HCT116 (cell line): ENCODE data around the gene RPLP2. TPM values are rescaled to one million over a fixed set of nuclear protein-coding genes. Genes with fewer than 3 reads are reported as not detected.

Experiments used
- ATAC-seq: fragments of 200-7000 bp; cut with Tn5 transposase; 2 replicates; pipeline ENCODE4 v1.9.1; 2020; ENCODE audit warnings: mild to moderate bottlenecking, moderate library complexity
- BruUV-seq: library from RNA; stranded (reverse); fragments of 400-500 nt; replicated peaks from 2 replicates; lab custom pipeline; 2021; lab: Mats Ljungman, UMichigan
- CTCF ChIA-PET: fragments of 300-600 bp; sonication (Branson Sonifier 250); formaldehyde crosslinking; loops from one replicate; lab custom pipeline; 2021; ENCODE audit warnings: antibody characterized with exemption; lab: Charles Lee
- POLR2A ChIA-PET: fragments of 300-600, 350-600 bp; sonication (Branson Sonifier 250); formaldehyde crosslinking; loops from one replicate; lab custom pipeline; 2021; ENCODE audit warnings: antibody characterized with exemption; lab: Charles Lee
- RAD21 ChIA-PET, 2 experiments: fragments of 300-600 bp; sonication (Branson Sonifier 250); formaldehyde crosslinking; loops; one replicate each; lab custom pipeline; 2023; ENCODE audit warnings: low total read pairs in 2 of 2; ENCODE audit not compliant: uncharacterized antibody in 2 of 2, unreplicated experiment in 2 of 2, low non-redundant PET in 1 of 2; lab: Charles Lee
- DNase-seq: peaks from one replicate; pipeline ENCODE4 v3.0.0-alpha.2; 2010; ENCODE audit warnings: low read depth, low spot score
- H2AFZ ChIP-seq: fragments of 200-600 bp; shearing (Covaris generic), sonication (generic); 2 replicates; pipeline ENCODE4 v1.6.1; 2017; ENCODE audit warnings: low read depth, mixed run types, mixed read lengths, antibody characterized with exemption, low read length; ENCODE audit not compliant: poor library complexity, severe bottlenecking
- H3K27ac ChIP-seq: 2 replicates; pipeline ENCODE4 v1.5.1; 2012; ENCODE audit warnings: low read depth, low read length
- H3K27me3 ChIP-seq: fragments of 200-600 bp; sonication (generic); 2 replicates; pipeline ENCODE4 v1.6.1; 2016; ENCODE audit warnings: mixed run types, low read length, mixed read lengths; ENCODE audit not compliant: insufficient read depth
- H3K36me3 ChIP-seq, 2 experiments: fragments of 200-500 bp in 1 of 2; fragments of 200-600 bp in 1 of 2; sonication (Bioruptor generic) in 1 of 2; sonication (generic) in 1 of 2; 2 replicates each; pipeline versions ENCODE4 v1.5.1 to v1.6.1; 2014 to 2016; ENCODE audit warnings: low read length in 2 of 2, inconsistent platforms in 1 of 2, mixed read lengths in 1 of 2, mixed run types in 1 of 2; ENCODE audit not compliant: insufficient read depth in 2 of 2, control insufficient read depth in 1 of 2
- H3K4me1 ChIP-seq, 2 experiments: fragments of 200-600 bp in 1 of 2; sonication (generic) in 1 of 2; 2 replicates each; pipeline versions ENCODE4 v1.5.1 to v1.6.1; 2012 to 2017; ENCODE audit warnings: low read length in 2 of 2, inconsistent platforms in 1 of 2, mild to moderate bottlenecking in 1 of 2, mixed read lengths in 1 of 2, mixed run types in 1 of 2, moderate library complexity in 1 of 2; ENCODE audit not compliant: insufficient read depth in 2 of 2, control insufficient read depth in 1 of 2
- H3K4me2 ChIP-seq: fragments of 200-600 bp; sonication (generic); 2 replicates; pipeline ENCODE4 v1.6.1; 2017; ENCODE audit warnings: mixed run types, low read length, mixed read lengths
- H3K4me3 ChIP-seq, 2 experiments: fragments of 200-600 bp in 1 of 2; sonication (generic) in 1 of 2; replicated peaks in 1 of 2; 2 replicates each; pipeline ENCODE4 v1.5.1; 2011 to 2016; ENCODE audit warnings: low read length in 2 of 2, control low read depth in 1 of 2, low read depth in 1 of 2, mild to moderate bottlenecking in 1 of 2, mixed read lengths in 1 of 2, mixed run types in 1 of 2
- H3K79me2 ChIP-seq: fragments of 200-600 bp; sonication (generic); 2 replicates; pipeline ENCODE4 v1.6.1; 2017; ENCODE audit warnings: mild to moderate bottlenecking, mixed run types, low read length, moderate library complexity, mixed read lengths; ENCODE audit not compliant: insufficient read depth
- H3K9ac ChIP-seq: fragments of 200-600 bp; sonication (generic); 2 replicates; pipeline ENCODE4 v1.6.1; 2016; ENCODE audit warnings: low read length, mixed read lengths
- H3K9me2 ChIP-seq: fragments of 200-600 bp; sonication (generic), shearing (Covaris generic); 2 replicates; pipeline ENCODE4 v1.6.1; 2017; ENCODE audit warnings: mixed run types, mild to moderate bottlenecking, moderate library complexity; ENCODE audit not compliant: insufficient read depth
- H3K9me3 ChIP-seq, 2 experiments: fragments of 200-500 bp in 1 of 2; fragments of 200-600 bp in 1 of 2; sonication (Bioruptor generic) in 1 of 2; sonication (generic) in 1 of 2; 2 replicates each; pipeline ENCODE4 v1.6.1; 2014 to 2017; ENCODE audit warnings: low read length in 2 of 2, mixed read lengths in 2 of 2, inconsistent platforms in 1 of 2, low read depth in 1 of 2, mild to moderate bottlenecking in 1 of 2, mixed run types in 1 of 2, moderate library complexity in 1 of 2; ENCODE audit not compliant: control insufficient read depth in 1 of 2, insufficient read depth in 1 of 2
- H4K20me1 ChIP-seq: fragments of 200-600 bp; sonication (generic), shearing (Covaris generic); 2 replicates; pipeline ENCODE4 v1.6.1; 2017; ENCODE audit warnings: mixed run types, mild to moderate bottlenecking, moderate library complexity; ENCODE audit not compliant: insufficient read depth
- ATF3 ChIP-seq: IDR thresholded peaks from 2 replicates; pipeline ENCODE4 v1.6.1; 2012
- CBX3 ChIP-seq: IDR thresholded peaks from 2 replicates; pipeline ENCODE4 v1.6.1; 2012; ENCODE audit warnings: low read depth
- CTCF ChIP-seq, 3 experiments: fragments of 200-600 bp in 1 of 3; sonication (generic) in 1 of 3; IDR thresholded peaks in 2 of 3; conservative IDR thresholded peaks in 1 of 3; 2 replicates each; pipeline ENCODE4 v1.5.1; 2012 to 2017; ENCODE audit warnings: low read depth in 2 of 3, low read length in 2 of 3, antibody characterized with exemption in 1 of 3, borderline replicate concordance in 1 of 3, control low read depth in 1 of 3, mild to moderate bottlenecking in 1 of 3, mixed read lengths in 1 of 3, mixed run types in 1 of 3, moderate library complexity in 1 of 3; ENCODE audit not compliant: insufficient read depth in 1 of 3
- EGR1 ChIP-seq: IDR thresholded peaks from 2 replicates; pipeline ENCODE4 v1.6.1; 2012; ENCODE audit warnings: low read depth
- ELF1 ChIP-seq: IDR thresholded peaks from 2 replicates; pipeline ENCODE4 v1.6.1; 2012; ENCODE audit warnings: low read depth, borderline replicate concordance
- EZH2phosphoT487 ChIP-seq: fragments of 200-600 bp; IDR thresholded peaks from 2 replicates; pipeline ENCODE4 v1.6.1; 2018; ENCODE audit warnings: antibody characterized with exemption, borderline replicate concordance
- POLR2A ChIP-seq: IDR thresholded peaks from 2 replicates; pipeline ENCODE4 v1.7.0; 2011; ENCODE audit warnings: borderline replicate concordance; ENCODE audit not compliant: insufficient read depth, insufficient read length; ENCODE audit errors: extremely low read depth
- POLR2AphosphoS5 ChIP-seq: IDR thresholded peaks from 2 replicates; pipeline ENCODE4 v1.6.1; 2011; ENCODE audit warnings: mild to moderate bottlenecking, low read depth, low read length, moderate library complexity
- RAD21 ChIP-seq: IDR thresholded peaks from 2 replicates; pipeline ENCODE4 v1.6.1; 2012; ENCODE audit warnings: low read depth, mild to moderate bottlenecking
- REST ChIP-seq: IDR thresholded peaks from 2 replicates; pipeline ENCODE4 v1.6.1; 2012; ENCODE audit warnings: low read depth
- SIN3A ChIP-seq: IDR thresholded peaks from 2 replicates; pipeline ENCODE4 v1.6.1; 2012; ENCODE audit warnings: low read depth
- SP1 ChIP-seq: IDR thresholded peaks from 2 replicates; pipeline ENCODE4 v1.6.1; 2012; ENCODE audit warnings: low read depth
- SRF ChIP-seq: IDR thresholded peaks from 2 replicates; pipeline ENCODE4 v1.6.1; 2012; ENCODE audit warnings: low read depth
- YY1 ChIP-seq: IDR thresholded peaks from 2 replicates; pipeline ENCODE4 v1.6.1; 2011; ENCODE audit warnings: low read length, low read depth, moderate library complexity, mild to moderate bottlenecking; ENCODE audit not compliant: insufficient replicate concordance; ENCODE audit errors: extremely low read depth
- ZFX ChIP-seq: fragments of 450-650 bp; IDR thresholded peaks from 2 replicates; pipeline ENCODE4 v1.6.1; 2017
- ZNF274 ChIP-seq: fragments of 200-500 bp; sonication (Bioruptor generic); IDR thresholded peaks from 2 replicates; pipeline ENCODE4 v1.6.1; 2014; ENCODE audit warnings: mild to moderate bottlenecking, low read depth, low read length, inconsistent platforms
- intact Hi-C: fragments of 100-400 bp; cut with micrococcal nuclease; formaldehyde crosslinking; loops from 2 replicates; pipeline ENCODE4 v1.10.0; 2022
- total RNA-seq: library from RNA; stranded (reverse); gene quantifications from one replicate; pipeline ENCODE4 v1.2.1, GENCODE V29; 2021; ENCODE audit not compliant: unreplicated experiment
- TF ChIP-seq, protein P1 (sequence below): IDR thresholded peaks from 2 replicates; pipeline ENCODE4 v1.6.1; 2012
- TF ChIP-seq, protein P2 (sequence below): IDR thresholded peaks from 2 replicates; pipeline ENCODE4 v1.6.1; 2011; ENCODE audit warnings: mild to moderate bottlenecking, low read length, moderate library complexity; ENCODE audit not compliant: insufficient replicate concordance; ENCODE audit errors: extremely low read depth

Gene RPLP2
- total RNA-seq, 1 experiment from 2014 or later = 3,615 TPM

- TF ChIP-seq ELF1 (no peak), CBX3 (no peak), YY1 (peak; percentile 61), EGR1 (no peak), ATF3 (no peak)
- TF ChIP-seq, protein P1, sequence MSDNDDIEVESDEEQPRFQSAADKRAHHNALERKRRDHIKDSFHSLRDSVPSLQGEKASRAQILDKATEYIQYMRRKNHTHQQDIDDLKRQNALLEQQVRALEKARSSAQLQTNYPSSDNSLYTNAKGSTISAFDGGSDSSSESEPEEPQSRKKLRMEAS = no peak
Measured at GRCh38 chr11:809287-810039, at the start of gene RPLP2 (continued).

DNA sequence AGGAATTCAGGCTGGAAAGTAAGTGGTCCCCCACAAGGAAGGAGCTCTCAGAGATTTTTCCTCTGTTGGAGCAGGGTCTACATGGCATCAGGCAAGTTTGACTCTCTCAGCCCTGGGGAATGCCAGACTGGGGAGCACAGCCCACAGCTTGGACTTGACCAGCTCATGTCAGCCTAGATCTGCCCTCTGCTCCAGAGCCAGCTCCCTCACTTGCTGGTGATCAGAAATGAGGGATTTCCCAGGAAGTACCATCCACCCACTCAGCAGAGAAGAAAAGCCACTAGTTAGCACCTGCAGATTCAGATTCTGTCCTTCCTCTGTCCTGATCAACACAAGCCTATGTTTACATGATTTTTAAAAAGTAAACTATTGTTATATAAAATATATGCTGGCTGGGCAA lies 49.5 kb upstream of the RPLP2 start:
- no peaks in the 10 kb centered on the region for H3K9me2 ChIP-seq
- peaks cover 38 to 56% of the 10 kb centered on the region in 2 experiments for H3K36me3 ChIP-seq
- BruUV-seq = TSS peak; percentile 30
- TF ChIP-seq SIN3A (no peak), CTCF (IDR thresholded peaks at IDR 0.05 in 2 of 3, conservative IDR thresholded peaks at IDR 0.05 in 1 of 3; ENCODE audit: borderline replicate concordance in 1 of 3, insufficient read depth in 1 of 3, low read depth in 2 of 3, low read length in 2 of 3) (no peak), SRF (no peak), EZH2phosphoT487 (no peak), SP1 (no peak), ELF1 (no peak), POLR2AphosphoS5 (no peak), ZNF274 (no peak), POLR2A (no peak), RAD21 (no peak), ZFX (no peak), EGR1 (no peak), REST (no peak)
- TF ChIP-seq, protein P2, sequence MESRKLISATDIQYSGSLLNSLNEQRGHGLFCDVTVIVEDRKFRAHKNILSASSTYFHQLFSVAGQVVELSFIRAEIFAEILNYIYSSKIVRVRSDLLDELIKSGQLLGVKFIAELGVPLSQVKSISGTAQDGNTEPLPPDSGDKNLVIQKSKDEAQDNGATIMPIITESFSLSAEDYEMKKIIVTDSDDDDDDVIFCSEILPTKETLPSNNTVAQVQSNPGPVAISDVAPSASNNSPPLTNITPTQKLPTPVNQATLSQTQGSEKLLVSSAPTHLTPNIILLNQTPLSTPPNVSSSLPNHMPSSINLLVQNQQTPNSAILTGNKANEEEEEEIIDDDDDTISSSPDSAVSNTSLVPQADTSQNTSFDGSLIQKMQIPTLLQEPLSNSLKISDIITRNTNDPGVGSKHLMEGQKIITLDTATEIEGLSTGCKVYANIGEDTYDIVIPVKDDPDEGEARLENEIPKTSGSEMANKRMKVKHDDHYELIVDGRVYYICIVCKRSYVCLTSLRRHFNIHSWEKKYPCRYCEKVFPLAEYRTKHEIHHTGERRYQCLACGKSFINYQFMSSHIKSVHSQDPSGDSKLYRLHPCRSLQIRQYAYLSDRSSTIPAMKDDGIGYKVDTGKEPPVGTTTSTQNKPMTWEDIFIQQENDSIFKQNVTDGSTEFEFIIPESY = no peak
- H3K9ac ChIP-seq = no peak overlapping the region
- H3K79me2 ChIP-seq = peaks cover 35% of the 10 kb centered on the region
- no peaks in the 10 kb centered on the region for H3K9me3 ChIP-seq
- H3K4me1 ChIP-seq = peaks cover 20 to 38% of the 10 kb centered on the region in 2 experiments
- no peak for ATAC-seq
- no peak overlapping the region for H3K4me3 ChIP-seq
- intact Hi-C loops = no loop called here
- no peak overlapping the region for H2AFZ ChIP-seq
- DNase-seq = no peak
- CTCF ChIA-PET = no interaction called here
- POLR2A ChIA-PET = no interaction called here
- no peaks in the 10 kb centered on the region for H3K27me3 ChIP-seq
- H4K20me1 ChIP-seq = peaks cover 5% of the 10 kb centered on the region; the same call in 1 of the 2 replicates
- RAD21 ChIA-PET = no interaction called here
- no peak overlapping the region for H3K27ac ChIP-seq
- no peak overlapping the region for H3K4me2 ChIP-seq
